Tibial nerve (tissue), 3 donors: ENCODE results near the gene PTCD1.

Source experiments
- CTCF ChIP-seq, 5 experiments: fragments of 200-600 bp in 3 of 5; fragments of 450-650 bp in 2 of 5; sonication (generic) in 3 of 5; IDR thresholded peaks; one replicate each; pipeline ENCODE4 v1.5.1; 2016 to 2019; ENCODE audit warnings: antibody characterized with exemption in 5 of 5, mild to moderate bottlenecking in 3 of 5, moderate library complexity in 2 of 5
- POLR2A ChIP-seq, 2 donors: fragments of 450-650 bp; IDR thresholded peaks; one replicate each; pipeline ENCODE4 v1.6.1; 2017; ENCODE audit warnings: antibody characterized with exemption in 2 of 2, mild to moderate bottlenecking in 2 of 2, moderate library complexity in 2 of 2

GRCh38 chr7:99389772-99390171 is 48.8 kb downstream of the PTCD1 start:
- no peak for TF ChIP-seq POLR2A (IDR thresholded peaks at IDR 0.05)
- no peak for TF ChIP-seq CTCF (IDR thresholded peaks at IDR 0.05)
